Activated CD8-positive, alpha-beta T cell treated with anti-CD3 and anti-CD28 coated beads for 36 hours (primary cell): ENCODE data around the gene EPN1. TPM values are rescaled to one million over a fixed set of nuclear protein-coding genes. Genes with fewer than 3 reads are reported as not detected.

ENCODE experiments used
- ATAC-seq: fragments of 200-7000 bp; cut with Tn5 transposase; one replicate; pipeline ENCODE4 v1.10.0; 2021; ENCODE audit warnings: mild to moderate bottlenecking, moderate library complexity
- CTCF ChIA-PET: fragments of 350-600 bp; sonication (Branson Sonifier 250); formaldehyde crosslinking; loops from one replicate; lab custom pipeline; 2021; ENCODE audit warnings: antibody characterized with exemption; lab: Charles Lee
- POLR2A ChIA-PET: fragments of 350-600 bp; sonication (Branson Sonifier 250); formaldehyde crosslinking; loops from one replicate; lab custom pipeline; 2021; ENCODE audit warnings: antibody characterized with exemption; lab: Charles Lee
- DNase-seq: peaks from one replicate; pipeline ENCODE4 v3.0.0-alpha.2; 2020
- H3K27ac Mint-ChIP-seq: one replicate; pipeline ENCODE4 v1.8.0; 2021; ENCODE audit warnings: mild to moderate bottlenecking, mixed read lengths
- H3K27me3 Mint-ChIP-seq: one replicate; pipeline ENCODE4 v1.8.0; 2021; ENCODE audit warnings: mixed read lengths
- H3K36me3 Mint-ChIP-seq: one replicate; pipeline ENCODE4 v1.8.0; 2021; ENCODE audit warnings: low read depth, mixed read lengths
- H3K4me1 Mint-ChIP-seq: one replicate; pipeline ENCODE4 v1.8.0; 2021; ENCODE audit warnings: low read depth, mixed read lengths
- H3K4me3 Mint-ChIP-seq: one replicate; pipeline ENCODE4 v1.8.0; 2021; ENCODE audit warnings: mild to moderate bottlenecking, moderate library complexity, mixed read lengths
- H3K9me3 Mint-ChIP-seq: one replicate; pipeline ENCODE4 v1.8.0; 2021; ENCODE audit warnings: mixed read lengths
- CTCF ChIP-seq: fragments of 200-600 bp; IDR thresholded peaks from one replicate; pipeline ENCODE4 v1.8.0; 2022; ENCODE audit warnings: antibody characterized with exemption, mild to moderate bottlenecking
- intact Hi-C: fragments of 100-400 bp; cut with micrococcal nuclease; formaldehyde crosslinking; loops from one replicate; pipeline ENCODE4 v1.10.0; 2022
- total RNA-seq, 2 experiments: library from RNA; stranded (reverse); gene quantifications; one replicate each; pipeline ENCODE4 v1.2.3, GENCODE V29; 2021

Gene EPN1
- total RNA-seq, 2 experiments from 2014 or later = 36.2 to 37.7 TPM

DNA sequence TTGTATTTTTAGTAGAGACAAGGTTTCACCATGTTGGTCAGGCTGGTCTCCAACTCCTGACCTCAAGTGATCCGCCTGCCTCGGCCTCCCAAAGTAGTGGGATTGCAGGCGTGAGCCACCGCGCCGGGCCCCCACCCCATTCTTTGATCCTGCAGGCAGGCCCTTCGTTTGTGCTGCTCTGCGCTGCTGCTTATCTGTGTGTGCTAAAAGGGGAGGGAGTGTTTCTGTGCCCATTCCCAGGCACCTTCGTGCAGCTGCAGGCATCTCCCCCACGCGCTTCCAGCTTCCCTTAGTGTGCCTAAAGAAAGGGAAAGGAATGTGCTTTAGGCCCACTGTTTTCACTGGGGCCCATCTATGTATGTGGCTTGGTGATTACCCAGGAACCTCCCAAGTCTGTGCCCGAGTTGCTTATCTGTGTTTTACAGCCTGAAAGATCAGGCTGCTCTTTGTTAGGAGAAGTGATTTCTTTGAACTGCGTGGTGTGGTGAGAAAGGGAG lies 27.2 kb downstream of the EPN1 start:
- Mint-ChIP-seq H3K9me3 (no peaks in the 10 kb centered on the region), H3K27me3 (no peaks in the 10 kb centered on the region), H3K36me3 (peaks cover 24% of the 10 kb centered on the region), H3K4me3 (no peak overlapping the region), H3K4me1 (peaks cover 2% of the 10 kb centered on the region), H3K27ac (no peak overlapping the region)
- ATAC-seq (no peak), DNase-seq (no peak)
- CTCF ChIA-PET = interaction anchor here (0.6 to 2.2 kb wide), 3 partner anchors 9 to 107 kb away, joined by 3 to 10 read pairs (median 5); no protein-coding TSS in a partner anchor
- POLR2A ChIA-PET = interaction anchor here (0.8 kb wide), 1 partner anchor 1361 kb away, joined by 3 read pairs; no protein-coding TSS in a partner anchor
- TF ChIP-seq CTCF = no peak
- intact Hi-C loops = no loop called here

GRCh38 chr19:55703790-55704215 lies 28.8 kb downstream of the EPN1 start:
- TF ChIP-seq CTCF = peak; percentile 82
- Mint-ChIP-seq H3K4me3 (no peak overlapping the region), H3K9me3 (no peaks in the 10 kb centered on the region), H3K4me1 (peaks cover 2% of the 10 kb centered on the region), H3K27ac (no peak overlapping the region), H3K27me3 (no peaks in the 10 kb centered on the region), H3K36me3 (peaks cover 20% of the 10 kb centered on the region)
- DNase-seq = peak; percentile 61
- ChIA-PET CTCF (interaction anchor here (0.7 to 2.2 kb wide), 6 partner anchors 15 to 106 kb away, joined by 3 to 10 read pairs (median 4); no protein-coding TSS in a partner anchor), POLR2A (interaction anchor here (0.6 kb wide), 2 partner anchors 91 kb away, joined by 3 read pairs; no protein-coding TSS in a partner anchor)
- intact Hi-C loops = no loop called here
- ATAC-seq = peak; percentile 85

- DNase-seq (no peak), ATAC-seq (peak; percentile 34)
- no peak for TF ChIP-seq CTCF
- no peak overlapping the region for H3K4me3 Mint-ChIP-seq
- intact Hi-C loops = no loop called here
- ChIA-PET CTCF (interaction anchor here (0.7 to 1.4 kb wide), 3 partner anchors 29 to 50 kb away, joined by 3 to 4 read pairs (median 3); partner anchors contain the start of gene U2AF2), POLR2A (interaction anchor here (0.6 kb wide), 1 partner anchor 90 kb away, joined by 3 read pairs; no protein-coding TSS in a partner anchor)
- H3K9me3 Mint-ChIP-seq = no peaks in the 10 kb centered on the region
- H3K27me3 Mint-ChIP-seq = no peaks in the 10 kb centered on the region
- peaks cover 18% of the 10 kb centered on the region for H3K36me3 Mint-ChIP-seq
- H3K4me1 Mint-ChIP-seq = peaks cover 2% of the 10 kb centered on the region
- no peak overlapping the region for H3K27ac Mint-ChIP-seq
These were observed 29.6 kb downstream of the EPN1 start for GRCh38 chr19:55704494-55705245.

- POLR2A ChIA-PET = no interaction called here
- TF ChIP-seq CTCF = no peak
These were observed 30.9 kb downstream of the EPN1 start for GRCh38 chr19:55705972-55706371.

DNA sequence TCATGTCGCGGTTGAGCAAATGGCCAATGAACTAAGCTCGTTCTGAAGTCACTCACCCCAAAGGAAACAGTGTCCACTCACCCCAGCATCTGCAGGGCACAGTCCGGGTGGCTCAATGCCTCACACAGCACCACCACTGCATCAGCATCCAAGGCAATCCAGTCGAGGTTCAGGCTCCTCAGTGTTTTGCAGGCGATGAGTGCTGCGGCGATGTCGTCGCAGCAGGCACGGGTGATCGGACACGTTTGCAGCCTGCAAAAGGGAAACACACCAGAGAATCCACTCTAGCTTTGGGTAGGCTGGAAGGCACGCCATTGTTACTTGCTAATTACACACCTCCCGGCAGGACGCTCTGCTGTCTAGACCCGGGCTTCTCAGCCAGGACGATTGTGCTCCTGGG lies 36.7 kb downstream of the EPN1 start:
- Mint-ChIP-seq H3K9me3 (peaks cover 4% of the 10 kb centered on the region), H3K4me3 (no peak overlapping the region), H3K27me3 (peaks cover 8% of the 10 kb centered on the region), H3K4me1 (peaks cover 2% of the 10 kb centered on the region), H3K27ac (no peak overlapping the region), H3K36me3 (no peaks in the 10 kb centered on the region)
- CTCF ChIA-PET = no interaction called here
- intact Hi-C loops = no loop called here
- POLR2A ChIA-PET = no interaction called here
- ATAC-seq (no peak), DNase-seq (no peak)
- TF ChIP-seq CTCF = no peak

More at GRCh38 chr19:55705972-55706371, 30.9 kb downstream of the EPN1 start:
- H3K27ac Mint-ChIP-seq = no peak overlapping the region
- H3K27me3 Mint-ChIP-seq = no peaks in the 10 kb centered on the region
- peaks cover 14% of the 10 kb centered on the region for H3K36me3 Mint-ChIP-seq
- no peak for ATAC-seq
- intact Hi-C loops = no loop called here
- DNase-seq = no peak
- H3K4me3 Mint-ChIP-seq = no peak overlapping the region
- CTCF ChIA-PET = interaction anchor here (0.6 kb wide), 1 partner anchor 104 kb away, joined by 3 read pairs; no protein-coding TSS in a partner anchor
- H3K4me1 Mint-ChIP-seq = peaks cover 2% of the 10 kb centered on the region
- no peaks in the 10 kb centered on the region for H3K9me3 Mint-ChIP-seq
